Adipocyte (in vitro differentiated cells): Measurements from ENCODE around the gene ME2.
"Not testable (repeated sequence)": the region's sequence is repeated elsewhere in the genome, so short reads cannot be mapped to it uniquely, and the experiment has no call there.

ENCODE experiments used
- DNase-seq: peaks from one replicate; pipeline ENCODE4 v3.0.0-alpha.2; 2015; ENCODE audit warnings: low read depth
- H3K27me3 ChIP-seq: replicated peaks from 2 replicates; pipeline ENCODE4 v1.7.0; 2013; ENCODE audit warnings: mild to moderate bottlenecking, low read length, moderate library complexity; ENCODE audit not compliant: control insufficient read depth, insufficient read depth
- H3K36me3 ChIP-seq: 2 replicates; pipeline ENCODE4 v1.7.0; 2013; ENCODE audit warnings: low read length, mild to moderate bottlenecking, moderate library complexity; ENCODE audit not compliant: control insufficient read depth, insufficient read depth, severe bottlenecking
- H3K4me1 ChIP-seq: 2 replicates; pipeline ENCODE4 v1.7.0; 2013; ENCODE audit warnings: mild to moderate bottlenecking, low read length, moderate library complexity; ENCODE audit not compliant: control insufficient read depth, insufficient read depth
- H3K4me3 ChIP-seq: 2 replicates; pipeline ENCODE4 v1.7.0; 2013; ENCODE audit warnings: mild to moderate bottlenecking, low read length, moderate library complexity
- H3K9ac ChIP-seq: 2 replicates; pipeline ENCODE4 v1.7.0; 2013; ENCODE audit warnings: mild to moderate bottlenecking, low read length, moderate library complexity
- H3K9me3 ChIP-seq: 2 replicates; pipeline ENCODE4 v1.7.0; 2013; ENCODE audit warnings: mild to moderate bottlenecking, low read length, moderate library complexity; ENCODE audit not compliant: control insufficient read depth

ME2 gene

DNA sequence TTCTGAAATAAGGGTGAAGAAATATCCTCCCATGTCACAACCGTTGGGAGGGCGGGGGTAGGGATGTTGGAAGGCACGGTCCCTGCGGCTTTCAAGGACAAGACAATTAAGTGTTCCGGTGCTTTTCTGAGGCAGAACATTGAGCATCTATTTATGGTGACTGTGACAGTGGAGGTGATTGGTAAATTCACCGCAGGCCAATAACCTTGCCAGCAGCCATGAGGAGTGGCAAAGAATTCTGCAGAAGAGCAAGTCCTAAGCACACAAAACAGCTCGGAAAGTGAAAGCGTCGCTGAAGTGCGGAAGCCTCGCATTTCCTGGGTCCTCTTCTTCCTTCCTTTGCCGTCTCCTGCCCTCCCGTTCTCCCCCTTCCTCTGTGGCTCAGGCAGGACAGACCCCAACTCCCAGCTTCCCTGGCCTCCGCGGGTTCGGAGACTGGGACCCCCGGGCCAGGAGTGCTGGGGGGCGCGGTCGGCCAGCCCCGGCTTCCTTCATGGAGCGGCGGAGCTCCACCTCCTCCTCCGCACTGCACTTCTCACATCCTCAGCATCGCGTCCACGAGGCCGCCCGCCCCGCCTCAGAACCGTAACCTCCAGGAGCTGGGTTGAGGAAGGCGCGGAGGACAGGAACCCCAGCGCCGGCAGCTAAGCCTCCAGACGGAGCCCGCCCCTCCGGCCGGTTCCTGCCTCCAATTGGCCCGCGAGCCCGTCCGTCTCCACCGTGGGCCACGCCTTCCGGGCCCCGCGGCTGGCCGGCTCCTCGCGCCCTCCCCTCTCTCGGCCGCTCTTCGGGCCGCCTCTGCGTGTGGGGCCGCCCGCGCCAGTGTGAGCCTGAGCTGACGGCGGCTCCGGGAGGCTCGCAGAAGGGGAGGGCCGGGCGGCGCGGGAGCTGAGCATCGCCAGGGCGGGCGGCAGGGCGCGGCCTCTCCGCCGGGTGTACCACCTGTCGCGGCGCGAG, at the start of gene ME2:
TSS of gene ME2 (plus strand) at position 774 of the 957 bp plus-strand sequence. CDS start 16,703 bp downstream, outside the sequence.
- H3K9ac ChIP-seq, result peak within 1 kb of the TSS; percentile 97
- H3K9me3 ChIP-seq, result no peaks in the 10 kb centered on the region
- peak within 1 kb of the TSS; percentile 100 for H3K4me3 ChIP-seq
- H3K36me3 ChIP-seq, result no peaks in the 10 kb centered on the region
- peak; percentile 96 for DNase-seq
- H3K27me3 ChIP-seq, result no peaks in the 10 kb centered on the region
- peaks cover 16% of the 10 kb centered on the region for H3K4me1 ChIP-seq

DNA sequence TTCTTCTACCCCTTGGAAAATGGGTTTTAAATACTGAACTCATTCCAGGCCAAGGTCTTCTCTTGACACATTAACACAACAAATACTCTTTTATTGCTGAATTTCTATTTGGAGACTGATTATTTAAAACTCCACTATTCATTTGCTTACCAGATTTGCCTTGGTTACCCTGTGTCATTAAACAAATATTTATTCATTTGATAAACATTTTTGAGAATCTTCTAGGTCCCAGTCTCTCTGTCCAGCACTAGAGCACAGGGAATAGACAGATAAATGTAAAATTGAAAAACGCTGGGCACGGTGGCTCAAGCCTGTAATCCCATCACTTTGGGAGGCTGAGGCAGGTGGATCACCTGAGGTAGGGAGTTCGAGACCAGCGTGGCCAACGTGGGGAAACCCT, 49.3 kb upstream of the ME2 start:
- Histone ChIP-seq H3K9ac (no peak overlapping the region), H3K9me3 (no peaks in the 10 kb centered on the region), H3K27me3 (peaks cover 4% of the 10 kb centered on the region), H3K4me1 (no peaks in the 10 kb centered on the region), H3K36me3 (no peaks in the 10 kb centered on the region), H3K4me3 (no peak overlapping the region)
- DNase-seq, result no peak

DNA sequence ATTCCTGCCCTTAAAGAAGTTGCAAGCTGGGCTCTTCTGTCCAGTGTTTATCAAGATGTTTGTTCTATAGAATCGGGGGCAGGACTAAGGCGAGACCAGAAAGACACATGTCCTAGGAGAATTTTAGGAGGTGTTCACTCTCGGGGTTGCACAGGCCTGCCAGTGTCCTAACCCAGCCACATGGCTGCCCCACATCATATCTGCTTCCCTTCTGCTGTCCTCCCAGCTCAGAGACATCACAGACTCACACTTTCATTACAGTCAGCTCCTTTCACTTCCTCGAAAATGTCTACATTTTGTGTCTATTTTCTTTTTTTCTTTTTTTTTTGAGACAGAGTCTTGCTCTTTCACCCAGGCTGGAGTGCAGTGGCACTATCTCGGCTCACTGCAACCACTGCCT, 48.4 kb upstream of the ME2 start:
- H3K9ac ChIP-seq, result no peak overlapping the region
- H3K4me1 ChIP-seq, result no peaks in the 10 kb centered on the region
- H3K27me3 ChIP-seq, result peaks cover 4% of the 10 kb centered on the region
- no peaks in the 10 kb centered on the region for H3K36me3 ChIP-seq
- DNase-seq, result no peak
- no peaks in the 10 kb centered on the region for H3K9me3 ChIP-seq
- no peak overlapping the region for H3K4me3 ChIP-seq

DNA sequence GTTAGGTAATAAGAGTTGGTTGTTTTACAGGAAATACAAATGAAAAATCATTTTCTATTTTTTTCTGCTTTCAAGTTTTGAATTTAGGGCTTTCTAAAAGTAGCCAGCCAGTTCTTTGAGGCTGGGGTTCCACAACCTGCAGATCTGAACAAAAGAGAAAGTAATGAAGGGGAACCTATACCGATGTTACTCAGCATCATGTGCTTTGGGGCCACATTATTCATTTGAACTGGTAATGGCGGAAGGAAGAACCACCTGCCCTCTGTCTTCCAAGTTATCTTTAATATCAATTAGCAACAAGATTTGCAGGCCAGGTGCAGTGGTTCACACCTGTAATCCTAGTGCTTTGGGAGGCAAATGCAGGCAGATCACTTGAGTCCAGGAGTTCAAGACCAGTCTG, 46.2 kb upstream of the ME2 start:
- Histone ChIP-seq H3K36me3 (no peaks in the 10 kb centered on the region), H3K4me1 (peaks cover 8% of the 10 kb centered on the region), H3K9ac (no peak overlapping the region), H3K9me3 (no peaks in the 10 kb centered on the region), H3K4me3 (no peak overlapping the region), H3K27me3 (peaks cover 4% of the 10 kb centered on the region)
- no peak for DNase-seq

DNA sequence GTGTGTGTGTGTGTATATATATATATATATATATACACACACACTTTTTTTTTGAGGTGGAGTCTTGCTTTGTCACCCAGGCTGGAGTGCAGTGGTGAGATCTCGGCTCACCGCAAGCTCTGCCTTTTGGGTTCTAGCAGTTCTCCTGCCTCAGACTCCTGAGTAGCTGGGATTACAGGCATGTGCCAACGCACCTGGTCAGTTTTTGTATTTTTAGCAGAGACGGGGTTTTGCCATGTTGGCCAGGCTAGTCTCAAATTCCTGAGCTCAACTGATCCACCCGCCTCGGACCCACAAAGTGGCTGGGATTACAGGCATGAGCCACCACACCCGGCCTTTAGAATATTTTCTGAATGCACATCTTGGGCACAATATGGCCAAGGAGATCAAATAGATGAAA, 45.4 kb upstream of the ME2 start:
- H3K4me1 ChIP-seq, DNase-seq, H3K9me3 ChIP-seq, H3K9ac ChIP-seq, H3K27me3 ChIP-seq, H3K36me3 ChIP-seq, H3K4me3 ChIP-seq: not testable (repeated sequence)

DNA sequence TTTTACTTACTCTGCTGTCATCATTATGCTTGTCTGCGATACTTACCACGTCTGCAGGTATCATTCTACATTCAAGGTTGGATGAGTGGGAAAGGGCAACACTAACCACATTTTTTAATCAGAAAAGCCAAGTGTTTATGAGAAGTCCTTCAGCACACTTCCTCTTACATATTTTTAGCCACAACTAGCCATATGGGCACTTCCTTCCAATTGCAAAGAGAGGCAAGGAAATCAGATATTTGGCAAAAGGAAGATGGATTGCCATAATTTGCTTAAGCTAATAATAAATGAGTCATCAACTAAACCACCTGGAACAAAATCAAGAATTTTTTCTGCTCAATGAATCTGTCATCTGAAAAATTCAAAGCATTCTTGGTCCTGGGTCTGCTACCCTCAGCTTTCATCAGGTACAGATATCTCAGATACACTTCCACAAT, 42.4 kb upstream of the ME2 start:
- DNase-seq, result no peak
- Histone ChIP-seq H3K27me3 (peaks cover 17% of the 10 kb centered on the region), H3K4me3 (no peak overlapping the region), H3K4me1 (peaks cover 8% of the 10 kb centered on the region), H3K9me3 (no peaks in the 10 kb centered on the region), H3K36me3 (no peaks in the 10 kb centered on the region), H3K9ac (no peak overlapping the region)

DNA sequence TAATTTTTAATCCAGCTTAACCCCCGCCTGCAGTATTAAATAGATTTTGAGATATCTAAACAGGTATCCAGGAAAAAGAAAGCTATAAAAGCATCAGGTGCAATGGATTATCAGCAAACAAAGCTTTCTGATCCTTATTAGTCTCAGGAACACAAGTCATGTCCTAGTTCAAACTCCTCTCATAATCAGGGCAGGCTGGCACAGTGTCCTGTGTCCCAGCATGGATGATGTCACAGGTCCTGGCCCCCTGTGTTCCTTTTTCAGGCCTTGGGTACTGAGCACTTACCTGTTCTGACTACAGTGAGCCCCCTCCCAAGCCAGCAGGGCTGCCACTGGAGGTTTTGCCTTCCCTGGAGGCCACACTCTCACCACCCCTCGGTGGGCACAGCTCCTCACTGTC, 39.6 kb upstream of the ME2 start:
- no peak for DNase-seq
- Histone ChIP-seq H3K4me1 (peaks cover 8% of the 10 kb centered on the region), H3K4me3 (no peak overlapping the region), H3K36me3 (no peaks in the 10 kb centered on the region), H3K9ac (no peak overlapping the region), H3K9me3 (no peaks in the 10 kb centered on the region), H3K27me3 (peaks cover 15% of the 10 kb centered on the region)

DNA sequence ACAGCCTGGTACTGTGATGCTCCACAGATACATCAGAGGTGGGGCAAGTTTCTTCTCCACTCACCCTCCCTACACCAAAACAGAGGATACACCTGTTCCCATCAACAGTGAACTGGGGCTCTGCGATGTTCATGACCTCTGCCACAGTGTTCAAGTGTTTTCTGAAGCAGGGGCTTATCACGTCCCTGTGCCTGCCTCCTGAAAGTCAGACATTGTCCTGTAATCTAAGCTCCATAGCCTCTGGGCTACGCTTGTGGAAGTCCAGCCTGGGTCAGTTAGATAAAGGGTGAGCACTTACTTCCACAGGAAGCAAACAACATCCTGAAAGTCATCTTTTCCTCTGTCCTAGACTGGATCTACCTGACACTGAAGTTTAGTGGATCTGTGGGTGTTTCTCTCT, 38.9 kb upstream of the ME2 start:
- H3K4me3 ChIP-seq, result no peak overlapping the region
- no peak for DNase-seq
- peaks cover 8% of the 10 kb centered on the region for H3K4me1 ChIP-seq
- peaks cover 14% of the 10 kb centered on the region for H3K27me3 ChIP-seq
- H3K9ac ChIP-seq, result no peak overlapping the region
- no peaks in the 10 kb centered on the region for H3K36me3 ChIP-seq
- H3K9me3 ChIP-seq, result no peaks in the 10 kb centered on the region

DNA sequence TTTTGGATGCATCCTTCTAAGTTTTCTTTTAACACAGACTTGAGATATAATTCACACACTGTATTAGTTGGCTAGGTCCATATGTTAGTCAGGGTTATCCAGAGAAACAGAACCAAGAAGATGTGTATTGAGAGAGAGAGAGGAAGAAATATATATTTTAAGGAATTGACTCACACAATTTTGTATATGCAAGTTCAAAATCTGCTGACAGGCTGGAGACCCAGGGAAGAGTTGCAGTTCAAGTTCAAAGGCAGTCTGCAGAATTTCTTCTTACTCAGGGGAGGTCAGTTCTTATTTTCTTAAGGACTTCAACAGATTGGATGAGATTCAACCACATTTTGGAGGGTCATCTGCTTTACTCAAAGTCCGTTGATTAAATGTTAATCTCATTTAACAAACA, 36.1 kb upstream of the ME2 start:
- peaks cover 14% of the 10 kb centered on the region for H3K27me3 ChIP-seq
- no peak for DNase-seq

DNA sequence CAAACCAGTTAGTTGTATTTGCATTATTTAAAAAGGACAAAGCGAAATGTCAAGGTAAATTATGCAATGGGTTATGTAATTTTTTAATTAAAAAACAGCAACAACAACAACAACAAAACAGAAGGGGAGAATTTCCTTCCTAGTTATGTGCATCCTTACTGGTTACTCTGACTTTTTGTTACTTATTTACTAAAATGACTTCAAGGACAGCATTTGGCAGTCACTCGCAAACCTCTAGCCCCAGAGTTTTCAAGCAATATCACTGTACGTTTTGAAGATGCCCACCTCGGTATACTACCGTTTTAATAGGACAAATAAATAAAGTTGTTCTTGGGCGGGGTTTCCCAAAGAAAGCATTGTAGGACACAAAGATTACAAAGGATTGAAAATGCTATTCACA, 34.4 kb upstream of the ME2 start:
- Histone ChIP-seq H3K36me3 (no peaks in the 10 kb centered on the region), H3K9me3 (no peaks in the 10 kb centered on the region), H3K9ac (no peak overlapping the region), H3K4me3 (no peak overlapping the region), H3K4me1 (no peaks in the 10 kb centered on the region), H3K27me3 (peaks cover 13% of the 10 kb centered on the region)
- DNase-seq, result no peak

More for the DNA sequence above, 36.1 kb upstream of the ME2 start:
- Histone ChIP-seq H3K36me3 (no peaks in the 10 kb centered on the region), H3K9me3 (no peaks in the 10 kb centered on the region), H3K4me1 (no peaks in the 10 kb centered on the region), H3K4me3 (no peak overlapping the region), H3K9ac (no peak overlapping the region)

DNA sequence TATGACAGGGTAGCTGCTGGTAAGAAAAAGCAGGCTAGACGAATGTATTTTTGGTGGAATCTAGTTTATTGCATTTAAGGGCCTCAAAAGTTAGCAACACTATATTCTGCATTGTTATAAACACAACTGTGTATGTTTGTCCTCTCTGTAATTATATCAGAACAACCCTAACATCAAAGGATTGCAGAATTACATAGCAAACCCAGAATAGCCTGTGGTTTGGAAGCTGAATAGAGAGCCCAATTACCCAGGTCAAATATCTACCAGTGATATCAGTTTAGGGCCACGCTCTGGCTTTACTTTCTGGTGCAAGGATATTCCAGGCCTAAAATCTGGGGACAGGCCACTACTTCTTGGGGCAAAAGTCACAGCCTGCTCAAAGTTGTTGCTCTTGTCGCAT, 34.0 kb upstream of the ME2 start:
- Histone ChIP-seq H3K4me1 (no peaks in the 10 kb centered on the region), H3K9me3 (no peaks in the 10 kb centered on the region), H3K36me3 (no peaks in the 10 kb centered on the region), H3K9ac (no peak overlapping the region), H3K4me3 (no peak overlapping the region), H3K27me3 (peaks cover 10% of the 10 kb centered on the region)
- DNase-seq, result no peak
